Stimulated activated memory B cell treated with anti-CD40 and anti-IgM and Interleukin-4, amounts not matched to agents 10 μg/mL and 1 μg/mL and 100 μg/mL, for 72 hours (primary cell): ENCODE measurements around the gene RNASE4.
"Not testable (repeated sequence)": the region's sequence is repeated elsewhere in the genome, so short reads cannot be mapped to it uniquely, and the experiment has no call there.

Experiments used
- ATAC-seq: fragments of 150-1000 bp; cut with Tn5 transposase; 2 replicates; pipeline ENCODE4 v1.10.0; 2021
- H3K27ac Mint-ChIP-seq: one replicate; pipeline ENCODE4 v1.8.0; 2022; ENCODE audit warnings: mild to moderate bottlenecking, mixed read lengths
- H3K27me3 Mint-ChIP-seq: one replicate; pipeline ENCODE4 v1.8.0; 2022; ENCODE audit warnings: mixed read lengths
- H3K36me3 Mint-ChIP-seq: one replicate; pipeline ENCODE4 v1.8.0; 2022; ENCODE audit warnings: mixed read lengths
- H3K4me1 Mint-ChIP-seq: one replicate; pipeline ENCODE4 v1.8.0; 2022; ENCODE audit warnings: mixed read lengths
- H3K4me3 Mint-ChIP-seq: one replicate; pipeline ENCODE4 v1.8.0; 2022; ENCODE audit warnings: mild to moderate bottlenecking, moderate library complexity, mixed read lengths
- H3K9me3 Mint-ChIP-seq: one replicate; pipeline ENCODE4 v1.8.0; 2022; ENCODE audit warnings: mixed read lengths

The RNASE4 gene, protein sequence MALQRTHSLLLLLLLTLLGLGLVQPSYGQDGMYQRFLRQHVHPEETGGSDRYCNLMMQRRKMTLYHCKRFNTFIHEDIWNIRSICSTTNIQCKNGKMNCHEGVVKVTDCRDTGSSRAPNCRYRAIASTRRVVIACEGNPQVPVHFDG

DNA sequence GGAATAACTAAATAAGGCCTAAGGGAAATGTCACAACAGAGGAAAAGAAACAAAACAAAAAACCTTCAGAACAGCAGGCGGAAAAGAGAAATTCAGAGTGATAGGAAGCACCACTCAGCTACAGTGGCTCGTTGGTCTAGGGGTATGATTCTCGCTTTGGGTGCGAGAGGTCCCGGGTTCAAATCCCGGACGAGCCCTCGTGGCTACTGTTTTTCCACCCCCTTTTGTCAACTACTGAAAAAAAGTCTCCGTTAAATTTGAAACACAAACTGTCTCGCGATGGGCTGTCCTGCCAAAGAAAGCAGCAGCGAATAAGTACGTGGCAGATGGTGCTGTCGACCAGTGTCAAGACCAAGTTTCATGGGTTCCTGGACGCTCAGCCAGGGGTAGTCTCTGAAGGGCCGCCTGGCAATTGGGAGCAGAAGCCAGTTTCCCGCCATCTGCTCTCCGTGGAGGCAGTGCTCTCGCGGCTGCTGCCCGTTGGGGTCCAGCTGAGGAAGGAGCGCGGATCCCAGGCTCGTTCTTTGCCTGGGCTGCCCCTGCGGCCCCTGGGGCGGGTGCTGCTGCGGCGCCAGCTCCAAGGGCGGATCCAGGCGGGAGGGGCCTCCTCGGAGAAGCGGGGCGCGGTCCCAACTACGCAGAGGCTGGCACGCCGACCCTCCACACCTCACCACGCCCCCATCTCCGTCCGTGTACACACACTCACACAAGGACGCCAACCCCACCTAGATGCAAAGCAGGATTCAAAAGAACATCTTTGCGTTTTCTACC lies at the start of gene RNASE4:
Gene RNASE4, plus strand, starts transcription at position 670 of the 771 bp plus-strand sequence. CDS start 14,812 bp downstream, outside the sequence.
- H3K27ac Mint-ChIP-seq: no peak within 1 kb of the TSS
- H3K4me1 Mint-ChIP-seq: peaks cover 6% of the 10 kb centered on the region
- H3K4me3 Mint-ChIP-seq: no peak within 1 kb of the TSS
- ATAC-seq: peak; percentile 60
- no peaks in the 10 kb centered on the region for H3K27me3 Mint-ChIP-seq
- H3K36me3 Mint-ChIP-seq: no peaks in the 10 kb centered on the region
- H3K9me3 Mint-ChIP-seq: no peaks in the 10 kb centered on the region

GRCh38 chr14:20641591-20641990 lies 42.8 kb upstream of the RNASE4 start, which contains the start of gene OR6S1:
Gene OR6S1 (minus strand): TSS chr14:20641691. CDS start chr14:20641691, 0 bp downstream.
- Mint-ChIP-seq H3K36me3 (no peaks in the 10 kb centered on the region), H3K4me1 (no peaks in the 10 kb centered on the region), H3K9me3 (no peaks in the 10 kb centered on the region), H3K27me3 (peaks cover 10% of the 10 kb centered on the region), H3K27ac (no peak within 1 kb of the TSS), H3K4me3 (no peak within 1 kb of the TSS)
- no peak for ATAC-seq

GRCh38 chr14:20642182-20642581 lies 42.2 kb upstream of the RNASE4 start:
- Mint-ChIP-seq H3K9me3 (no peaks in the 10 kb centered on the region), H3K4me3 (no peak overlapping the region), H3K4me1 (no peaks in the 10 kb centered on the region), H3K27me3 (peaks cover 7% of the 10 kb centered on the region), H3K36me3 (no peaks in the 10 kb centered on the region), H3K27ac (no peak overlapping the region)
- ATAC-seq: no peak

GRCh38 chr14:20642755-20643154 lies 41.6 kb upstream of the RNASE4 start:
- not testable (repeated sequence) for H3K27ac Mint-ChIP-seq, H3K4me1 Mint-ChIP-seq, H3K36me3 Mint-ChIP-seq, H3K27me3 Mint-ChIP-seq, ATAC-seq, H3K4me3 Mint-ChIP-seq, H3K9me3 Mint-ChIP-seq

DNA sequence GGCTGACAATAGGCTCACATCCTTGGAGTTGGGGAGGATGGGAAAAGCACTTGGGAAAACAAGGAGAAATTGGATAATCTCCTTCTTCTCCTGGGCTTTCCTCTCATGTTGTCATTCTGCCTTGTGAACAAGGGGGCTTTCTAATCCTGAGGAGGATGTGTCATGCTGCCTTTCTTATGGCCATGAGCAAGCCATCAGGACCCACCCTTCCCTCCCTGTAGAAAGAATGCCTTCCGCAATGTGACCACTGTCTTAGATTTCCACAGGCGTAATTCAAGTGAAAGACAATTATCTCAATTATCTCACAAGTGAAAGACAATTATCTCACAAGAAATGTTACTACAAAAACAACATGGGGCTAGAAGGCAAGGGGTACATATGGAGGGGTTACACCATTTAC lies 39.8 kb upstream of the RNASE4 start:
- no peaks in the 10 kb centered on the region for H3K4me1 Mint-ChIP-seq
- H3K9me3 Mint-ChIP-seq: no peaks in the 10 kb centered on the region
- H3K27me3 Mint-ChIP-seq: peaks cover 7% of the 10 kb centered on the region
- no peak for ATAC-seq
- no peak overlapping the region for H3K4me3 Mint-ChIP-seq
- H3K36me3 Mint-ChIP-seq: no peaks in the 10 kb centered on the region
- H3K27ac Mint-ChIP-seq: no peak overlapping the region

GRCh38 chr14:20645481-20645880 lies 38.9 kb upstream of the RNASE4 start:
- H3K9me3 Mint-ChIP-seq: no peaks in the 10 kb centered on the region

DNA sequence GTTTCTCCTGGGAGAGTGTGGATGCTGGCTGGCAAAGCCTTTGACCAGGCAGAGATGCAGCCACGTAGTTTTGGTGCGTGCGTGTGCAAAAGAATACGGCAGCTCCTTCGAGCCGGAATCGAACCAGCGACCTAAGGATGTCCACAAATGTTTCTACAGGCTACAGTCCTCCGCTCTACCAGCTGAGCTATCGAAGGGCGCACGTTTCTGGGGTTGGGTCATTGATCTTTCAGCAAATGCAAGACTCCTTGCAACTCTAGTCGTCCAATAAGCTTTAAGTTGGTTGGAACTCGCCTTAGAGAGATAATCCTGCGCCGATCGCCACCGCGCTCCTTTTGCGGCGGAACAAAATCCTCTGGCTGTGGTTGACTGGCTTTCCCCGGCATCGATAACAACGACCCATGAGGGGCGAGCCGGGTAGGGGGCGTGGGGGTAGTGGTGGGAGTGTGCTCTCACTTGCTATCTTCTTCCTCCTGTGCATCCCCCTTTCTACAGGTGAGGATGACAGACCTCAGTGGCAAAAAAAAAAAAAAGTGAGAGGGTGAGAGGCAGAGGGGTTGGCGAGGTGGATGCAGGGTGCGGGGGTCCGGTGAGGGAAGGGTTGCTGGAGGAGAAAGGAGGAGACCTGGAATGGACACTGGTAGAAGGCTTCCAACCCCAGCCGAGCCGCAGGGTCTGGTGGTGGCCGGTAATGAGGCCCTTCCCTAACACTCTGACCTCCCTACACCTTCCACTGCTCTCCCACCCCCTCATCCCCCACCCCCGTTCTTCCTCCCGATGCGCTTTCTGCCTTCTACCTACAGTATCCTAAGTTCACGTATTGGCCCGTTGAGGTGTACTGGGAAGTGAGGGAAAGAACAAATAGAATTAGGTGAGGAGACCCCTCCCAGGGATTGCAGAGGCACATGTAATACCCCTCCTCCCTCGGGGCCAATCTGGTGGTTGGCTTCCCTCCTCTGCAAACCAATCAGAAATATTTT lies 31.1 kb upstream of the RNASE4 start:
- H3K27me3 Mint-ChIP-seq: peaks cover 56% of the 10 kb centered on the region
- H3K4me1 Mint-ChIP-seq: peaks cover 34% of the 10 kb centered on the region
- no peaks in the 10 kb centered on the region for H3K36me3 Mint-ChIP-seq
- H3K4me3 Mint-ChIP-seq: peak overlapping the region; percentile 52
- no peaks in the 10 kb centered on the region for H3K9me3 Mint-ChIP-seq
- no peak overlapping the region for H3K27ac Mint-ChIP-seq
- no peak for ATAC-seq

More at GRCh38 chr14:20645481-20645880, 38.9 kb upstream of the RNASE4 start:
- Mint-ChIP-seq H3K4me1 (no peaks in the 10 kb centered on the region), H3K27me3 (peaks cover 7% of the 10 kb centered on the region), H3K4me3 (no peak overlapping the region), H3K36me3 (no peaks in the 10 kb centered on the region), H3K27ac (no peak overlapping the region)
- no peak for ATAC-seq

- H3K27me3 Mint-ChIP-seq: peaks cover 56% of the 10 kb centered on the region
- H3K27ac Mint-ChIP-seq: no peak overlapping the region
- no peaks in the 10 kb centered on the region for H3K36me3 Mint-ChIP-seq
- peaks cover 34% of the 10 kb centered on the region for H3K4me1 Mint-ChIP-seq
- ATAC-seq: no peak
- H3K4me3 Mint-ChIP-seq: no peak overlapping the region
- no peaks in the 10 kb centered on the region for H3K9me3 Mint-ChIP-seq
Measured at GRCh38 chr14:20655851-20656250, 28.5 kb upstream of the RNASE4 start.

DNA sequence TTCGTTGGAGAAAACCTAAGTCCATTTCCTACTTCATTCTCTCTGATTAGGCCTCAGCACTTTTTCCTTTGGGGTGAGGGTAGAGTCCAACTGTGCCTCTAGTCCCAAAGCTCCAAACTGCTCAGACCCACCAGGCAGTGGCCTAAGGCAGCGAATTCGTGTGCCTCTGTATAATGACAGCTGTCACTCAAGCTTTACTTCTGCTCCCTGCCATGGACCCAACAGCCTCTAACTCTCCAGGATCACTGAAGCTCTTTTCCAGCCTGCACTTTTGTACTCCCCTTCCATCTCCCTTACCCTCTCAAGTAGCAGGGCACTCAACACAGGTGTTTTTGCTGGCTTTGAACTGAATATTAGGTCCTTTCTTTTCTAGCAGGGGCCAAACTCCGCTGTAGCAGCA lies 28.1 kb upstream of the RNASE4 start:
- no peak overlapping the region for H3K27ac Mint-ChIP-seq
- no peak for ATAC-seq

DNA sequence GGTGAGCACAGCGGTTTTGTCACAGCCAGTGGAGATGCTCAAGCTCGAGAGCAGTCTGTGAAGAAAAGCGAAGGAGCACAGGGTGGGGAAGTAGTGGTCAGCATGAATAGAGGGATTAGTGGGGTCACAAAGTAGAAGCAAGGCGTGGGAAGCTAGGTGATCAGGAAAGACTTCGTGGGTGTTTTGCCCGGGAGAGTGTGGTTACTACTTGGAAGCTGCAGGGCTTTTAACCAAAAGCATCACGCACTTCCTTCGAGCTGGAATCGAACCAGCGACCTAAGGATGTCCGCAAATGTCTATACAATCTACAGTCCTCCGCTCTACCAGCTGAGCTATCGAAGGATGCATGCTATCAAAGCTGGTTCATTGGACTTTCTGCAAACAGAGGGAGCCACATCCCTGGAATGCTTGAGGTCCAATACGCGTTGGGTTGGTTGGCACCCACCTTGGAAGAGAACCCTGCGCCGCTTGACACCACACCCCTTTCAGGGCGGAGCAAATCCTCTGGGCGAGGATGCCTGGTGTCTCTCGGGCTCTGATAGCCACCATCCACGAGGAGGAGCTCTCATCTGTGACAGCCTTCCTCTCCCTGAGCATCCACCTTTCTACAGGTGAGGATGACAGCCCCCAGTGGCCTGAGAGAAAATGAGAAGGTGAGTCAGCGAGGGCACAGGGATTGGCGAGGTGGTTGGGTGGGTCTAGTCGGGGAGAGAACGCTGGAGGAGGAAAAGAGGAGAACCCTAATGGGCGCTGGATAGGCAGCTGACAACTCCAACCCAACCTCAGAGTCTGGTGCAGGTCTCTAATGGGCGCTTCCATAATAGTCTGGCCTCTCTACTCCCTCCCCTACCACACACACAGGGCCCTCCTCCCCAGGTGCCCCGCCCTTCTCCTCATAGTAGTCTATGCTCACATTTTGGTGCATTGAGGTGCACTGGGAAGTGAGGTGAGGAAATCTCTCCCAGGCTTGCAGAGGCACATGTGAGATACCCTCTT lies 26.8 kb upstream of the RNASE4 start:
- Mint-ChIP-seq H3K27ac (no peak overlapping the region), H3K4me1 (peaks cover 35% of the 10 kb centered on the region), H3K9me3 (no peaks in the 10 kb centered on the region), H3K27me3 (peaks cover 42% of the 10 kb centered on the region), H3K4me3 (no peak overlapping the region), H3K36me3 (no peaks in the 10 kb centered on the region)
- ATAC-seq: peak; percentile 39

More for the DNA sequence above, 28.1 kb upstream of the RNASE4 start:
- no peaks in the 10 kb centered on the region for H3K36me3 Mint-ChIP-seq
- no peak overlapping the region for H3K4me3 Mint-ChIP-seq
- H3K9me3 Mint-ChIP-seq: no peaks in the 10 kb centered on the region
- H3K4me1 Mint-ChIP-seq: peaks cover 34% of the 10 kb centered on the region
- H3K27me3 Mint-ChIP-seq: peaks cover 54% of the 10 kb centered on the region

DNA sequence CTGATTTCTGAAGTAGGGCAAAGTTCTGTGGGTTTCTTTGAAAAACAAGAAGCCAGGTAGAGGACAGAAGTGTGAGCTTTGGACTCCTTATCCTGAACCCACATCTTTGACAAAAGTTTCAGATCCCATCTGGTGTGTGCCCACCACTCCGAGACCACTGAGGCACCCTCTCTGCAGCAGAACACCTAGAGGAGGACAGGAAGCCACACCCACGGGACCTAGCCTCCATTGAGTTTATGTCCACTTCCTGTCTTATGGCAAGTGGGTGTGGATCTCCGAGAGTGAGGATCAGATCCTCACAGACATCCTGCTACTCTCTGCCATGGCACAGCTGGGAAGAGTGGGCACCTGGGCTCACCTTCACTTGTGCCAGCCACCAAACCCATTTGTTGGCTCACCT lies 26.1 kb upstream of the RNASE4 start:
- no peak for ATAC-seq
- H3K27me3 Mint-ChIP-seq: peaks cover 35% of the 10 kb centered on the region
- H3K36me3 Mint-ChIP-seq: no peaks in the 10 kb centered on the region
- no peak overlapping the region for H3K27ac Mint-ChIP-seq
- no peaks in the 10 kb centered on the region for H3K9me3 Mint-ChIP-seq
- H3K4me1 Mint-ChIP-seq: peaks cover 35% of the 10 kb centered on the region
- H3K4me3 Mint-ChIP-seq: no peak overlapping the region

DNA sequence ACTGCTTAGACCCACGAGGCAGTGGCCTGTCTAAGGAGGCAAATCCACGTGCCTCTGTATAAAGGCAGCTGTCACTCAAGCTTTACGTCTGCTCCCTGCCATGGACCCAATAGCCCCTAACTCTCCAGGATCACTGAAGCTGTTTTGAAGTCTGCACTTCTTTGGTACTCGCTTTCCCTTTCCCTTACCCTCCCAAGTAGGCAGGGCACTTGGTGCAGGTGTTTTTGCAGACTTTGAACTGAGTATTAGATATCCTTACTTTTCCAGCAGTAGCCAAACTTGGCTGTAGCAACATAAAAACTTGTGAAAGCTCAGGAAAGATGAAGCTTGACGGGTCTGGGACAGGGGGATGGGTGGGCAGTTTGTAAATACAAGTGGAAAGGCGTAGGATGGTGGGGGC lies 25.0 kb upstream of the RNASE4 start:
- Mint-ChIP-seq H3K27me3 (peaks cover 24% of the 10 kb centered on the region), H3K9me3 (no peaks in the 10 kb centered on the region), H3K4me3 (no peak overlapping the region), H3K4me1 (peaks cover 35% of the 10 kb centered on the region), H3K36me3 (no peaks in the 10 kb centered on the region), H3K27ac (no peak overlapping the region)
- ATAC-seq: no peak

- no peaks in the 10 kb centered on the region for H3K9me3 Mint-ChIP-seq
- H3K4me1 Mint-ChIP-seq: peaks cover 37% of the 10 kb centered on the region
- no peaks in the 10 kb centered on the region for H3K36me3 Mint-ChIP-seq
- H3K27me3 Mint-ChIP-seq: peaks cover 19% of the 10 kb centered on the region
- H3K4me3 Mint-ChIP-seq: no peak overlapping the region
- no peak for ATAC-seq
- H3K27ac Mint-ChIP-seq: no peak overlapping the region
Measured at GRCh38 chr14:20659813-20660395, 24.5 kb upstream of the RNASE4 start.

DNA sequence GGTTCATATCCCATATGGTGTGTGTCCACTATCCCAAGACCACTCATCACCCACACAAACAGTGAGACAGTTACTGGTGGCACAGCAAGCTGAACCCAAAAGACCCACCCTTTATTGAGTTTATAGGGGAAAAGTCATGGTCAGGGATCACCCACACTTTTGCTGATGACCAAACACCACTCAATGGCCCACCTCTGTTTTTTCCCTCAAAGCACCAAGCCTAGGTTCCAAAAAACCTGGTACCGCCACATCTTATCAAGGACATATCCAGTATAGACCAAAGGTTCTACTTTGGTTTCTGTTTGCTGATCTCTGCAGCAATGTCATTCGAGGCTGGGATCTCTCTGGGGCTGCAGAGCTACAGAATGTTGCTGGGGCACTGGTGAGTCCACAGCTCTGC lies 23.2 kb upstream of the RNASE4 start:
- ATAC-seq: no peak
- no peaks in the 10 kb centered on the region for H3K9me3 Mint-ChIP-seq
- peaks cover 47% of the 10 kb centered on the region for H3K4me1 Mint-ChIP-seq
- peaks cover 10% of the 10 kb centered on the region for H3K27me3 Mint-ChIP-seq
- H3K4me3 Mint-ChIP-seq: no peak overlapping the region
- H3K27ac Mint-ChIP-seq: no peak overlapping the region
- H3K36me3 Mint-ChIP-seq: no peaks in the 10 kb centered on the region
